GM12878 (cell line): ENCODE measurements around the gene UQCRFS1.

Source experiments
- ATF3 ChIP-seq: IDR thresholded peaks from 2 replicates; pipeline ENCODE4 v1.6.1; 2011; ENCODE audit warnings: low read depth, mild to moderate bottlenecking, low read length, moderate library complexity, borderline replicate concordance; ENCODE audit errors: extremely low read depth
- BCL3 ChIP-seq: IDR thresholded peaks from 2 replicates; pipeline ENCODE4 v1.6.1; 2011; ENCODE audit warnings: borderline replicate concordance, low read depth, mild to moderate bottlenecking, moderate library complexity, low read length; ENCODE audit not compliant: insufficient read depth, poor library complexity, severe bottlenecking
- BRCA1 ChIP-seq: IDR thresholded peaks from 2 replicates; pipeline ENCODE4 v1.6.1; 2011; ENCODE audit warnings: low read depth, low read length, improper control_type of control experiment
- CHD4 ChIP-seq: fragments of 200-600 bp; sonication (generic); IDR thresholded peaks from 2 replicates; pipeline ENCODE4 v1.6.1; 2016; ENCODE audit warnings: mild to moderate bottlenecking
- CREB1 ChIP-seq: IDR thresholded peaks from 2 replicates; pipeline ENCODE4 v1.6.1; 2012; ENCODE audit warnings: low read depth, mild to moderate bottlenecking, inconsistent platforms
- CTCF ChIP-seq, 3 experiments: IDR thresholded peaks in 2 of 3; conservative IDR thresholded peaks in 1 of 3; 2 replicates each; pipeline ENCODE4 v1.5.1; 2011; ENCODE audit warnings: low read depth in 3 of 3, low read length in 3 of 3, mild to moderate bottlenecking in 3 of 3, control low read depth in 2 of 3, moderate library complexity in 2 of 3, inconsistent platforms in 1 of 3, mixed read lengths in 1 of 3; ENCODE audit not compliant: control insufficient read depth in 2 of 3, insufficient read depth in 1 of 3; ENCODE audit errors: extremely low read depth in 1 of 3
- EZH2 ChIP-seq: IDR thresholded peaks from 2 replicates; pipeline ENCODE4 v1.6.1; 2012; ENCODE audit warnings: low read depth, mild to moderate bottlenecking, control low read depth, inconsistent platforms, low read length, borderline replicate concordance; ENCODE audit not compliant: control insufficient read depth
- MAX ChIP-seq: IDR thresholded peaks from 2 replicates; pipeline ENCODE4 v1.6.1; 2012; ENCODE audit warnings: low read depth, low read length, improper control_type of control experiment
- POLR2A ChIP-seq: IDR thresholded peaks from 2 replicates; pipeline ENCODE4 v1.6.1; 2011; ENCODE audit warnings: low read depth, mild to moderate bottlenecking, low read length
- SMARCA5 ChIP-seq: fragments of 450-650 bp; IDR thresholded peaks from 2 replicates; pipeline ENCODE4 v1.6.1; 2017; ENCODE audit warnings: mild to moderate bottlenecking
- SMC3 ChIP-seq: IDR thresholded peaks from 2 replicates; pipeline ENCODE4 v1.6.1; 2011; ENCODE audit warnings: low read length, improper control_type of control experiment, borderline replicate concordance

GRCh38 chr19:29171525-29171924, 41.4 kb downstream of the UQCRFS1 start:
- TF ChIP-seq POLR2A (no peak), SMC3 (no peak), BRCA1 (no peak), MAX (no peak), EZH2 (no peak), CTCF (IDR thresholded peaks at IDR 0.05 in 2 of 3, conservative IDR thresholded peaks at IDR 0.05 in 1 of 3; ENCODE audit: control insufficient read depth in 2 of 3, extremely low read depth in 1 of 3, insufficient read depth in 1 of 3, low read depth in 3 of 3, low read length in 3 of 3) (no peak), BCL3 (no peak), SMARCA5 (no peak), ATF3 (no peak), CREB1 (no peak), CHD4 (no peak)
